Bronchial epithelial cell (primary cell): ENCODE results near the gene RRP15. TPM values are rescaled to one million over a fixed set of nuclear protein-coding genes. Genes with fewer than 3 reads are reported as not detected.
A peak's percentile ranks its signal among the peaks of the same experiment; 100 is the strongest.

ENCODE experiments used
- DNase-seq: peaks from one replicate; pipeline ENCODE4 v3.0.0-alpha.2; 2010; ENCODE audit warnings: low read depth
- FAIRE-seq: peaks from 2 replicates; lab custom pipeline; 2011; peaks lifted over from hg19 to GRCh38; lab: Jason Lieb, UNC
- H3K27me3 ChIP-seq: 2 replicates; pipeline ENCODE4 v1.5.1; 2011; ENCODE audit warnings: low read length; ENCODE audit not compliant: control insufficient read depth, insufficient read depth
- H3K36me3 ChIP-seq: 2 replicates; pipeline ENCODE4 v1.5.1; 2011; ENCODE audit warnings: low read length; ENCODE audit not compliant: control insufficient read depth, insufficient read depth
- H3K4me3 ChIP-seq: 2 replicates; pipeline ENCODE4 v1.5.1; 2011; ENCODE audit warnings: mild to moderate bottlenecking, low read depth, low read length, control low read depth
- CTCF ChIP-seq: IDR thresholded peaks from 2 replicates; pipeline ENCODE4 v1.5.1; 2011; ENCODE audit warnings: mild to moderate bottlenecking, moderate library complexity, low read length, control low read depth, inconsistent platforms; ENCODE audit not compliant: insufficient read depth, severe bottlenecking
- total RNA-seq: library from RNA; depleted of rRNA; stranded (reverse); fragments of >200 nt; gene quantifications from 2 replicates; pipeline ENCODE4 v1.2.1, GENCODE V29; 2014

The RRP15 gene
- total RNA-seq, 1 donor from 2014 or later, result 6.8 TPM

GRCh38 chr1:218262259-218262658 is 22.8 kb upstream of the RRP15 start:
- no peaks in the 10 kb centered on the region for H3K36me3 ChIP-seq
- H3K4me3 ChIP-seq, result no peak overlapping the region
- DNase-seq, result no peak
- FAIRE-seq, result no peak
- TF ChIP-seq CTCF, result no peak
- peaks cover 2% of the 10 kb centered on the region for H3K27me3 ChIP-seq

GRCh38 chr1:218266356-218266755 is 18.7 kb upstream of the RRP15 start:
- Histone ChIP-seq H3K4me3 (no peak overlapping the region), H3K36me3 (no peaks in the 10 kb centered on the region), H3K27me3 (no peaks in the 10 kb centered on the region)
- peak; percentile 5 for DNase-seq
- TF ChIP-seq CTCF, result no peak
- FAIRE-seq, result no peak

GRCh38 chr1:218272366-218272765 is 12.7 kb upstream of the RRP15 start:
- FAIRE-seq (no peak), DNase-seq (no peak)
- Histone ChIP-seq H3K27me3 (no peaks in the 10 kb centered on the region), H3K36me3 (no peaks in the 10 kb centered on the region), H3K4me3 (no peak overlapping the region)
- no peak for TF ChIP-seq CTCF

GRCh38 chr1:218273762-218274479 is 11.2 kb upstream of the RRP15 start:
- no peak for TF ChIP-seq CTCF
- no peaks in the 10 kb centered on the region for H3K27me3 ChIP-seq
- H3K4me3 ChIP-seq, result no peak overlapping the region
- FAIRE-seq, result no peak
- no peaks in the 10 kb centered on the region for H3K36me3 ChIP-seq
- no peak for DNase-seq

- no peaks in the 10 kb centered on the region for H3K27me3 ChIP-seq
- no peaks in the 10 kb centered on the region for H3K36me3 ChIP-seq
- FAIRE-seq, result no peak
- no peak for DNase-seq
- no peak overlapping the region for H3K4me3 ChIP-seq
- TF ChIP-seq CTCF, result no peak
Observed at GRCh38 chr1:218274511-218274910, 10.6 kb upstream of the RRP15 start.

GRCh38 chr1:218275823-218276222 is 9.3 kb upstream of the RRP15 start:
- DNase-seq (no peak), FAIRE-seq (no peak)
- Histone ChIP-seq H3K4me3 (no peak overlapping the region), H3K36me3 (no peaks in the 10 kb centered on the region), H3K27me3 (no peaks in the 10 kb centered on the region)
- TF ChIP-seq CTCF, result no peak
